ENCODE results near the gene NARF.
A peak's percentile ranks its signal among the peaks of the same experiment; 100 is the strongest.

DNA sequence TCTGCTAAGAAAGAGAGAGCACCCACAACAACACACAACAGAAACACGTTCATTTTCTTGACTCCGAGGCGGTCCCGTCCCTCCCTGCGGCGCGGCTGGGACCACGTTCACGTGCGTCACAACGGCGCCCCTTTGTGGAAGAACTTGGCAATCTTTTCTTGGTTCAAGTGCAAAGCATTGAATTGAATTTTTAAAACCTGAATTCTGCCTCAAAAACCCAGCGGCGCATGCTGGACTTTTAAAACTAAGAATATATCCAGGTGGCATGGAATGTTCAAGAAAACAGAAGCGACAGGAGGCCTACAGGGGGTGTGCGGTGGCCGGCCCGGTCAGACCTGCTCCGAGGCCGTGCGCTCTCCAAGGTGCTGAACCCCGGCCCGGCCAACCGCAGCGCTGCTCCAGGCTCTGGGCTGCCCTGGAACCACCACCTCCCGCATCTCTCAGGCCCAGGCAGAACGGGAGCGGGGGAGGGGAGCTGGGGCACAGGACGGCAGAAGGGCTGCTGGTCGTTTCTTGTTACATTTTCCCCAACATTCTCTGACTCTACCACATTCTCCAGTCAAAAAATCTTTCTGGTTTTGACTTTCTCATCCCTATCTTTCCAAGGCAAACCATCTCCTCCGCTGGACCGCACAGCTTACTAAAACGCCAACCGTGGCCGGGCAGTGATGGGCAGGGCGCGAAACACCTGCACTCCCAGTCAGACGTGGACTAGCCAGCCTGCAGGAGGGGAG, 43.8 kb upstream of the NARF start:
- TF ChIP-seq, protein P1, sequence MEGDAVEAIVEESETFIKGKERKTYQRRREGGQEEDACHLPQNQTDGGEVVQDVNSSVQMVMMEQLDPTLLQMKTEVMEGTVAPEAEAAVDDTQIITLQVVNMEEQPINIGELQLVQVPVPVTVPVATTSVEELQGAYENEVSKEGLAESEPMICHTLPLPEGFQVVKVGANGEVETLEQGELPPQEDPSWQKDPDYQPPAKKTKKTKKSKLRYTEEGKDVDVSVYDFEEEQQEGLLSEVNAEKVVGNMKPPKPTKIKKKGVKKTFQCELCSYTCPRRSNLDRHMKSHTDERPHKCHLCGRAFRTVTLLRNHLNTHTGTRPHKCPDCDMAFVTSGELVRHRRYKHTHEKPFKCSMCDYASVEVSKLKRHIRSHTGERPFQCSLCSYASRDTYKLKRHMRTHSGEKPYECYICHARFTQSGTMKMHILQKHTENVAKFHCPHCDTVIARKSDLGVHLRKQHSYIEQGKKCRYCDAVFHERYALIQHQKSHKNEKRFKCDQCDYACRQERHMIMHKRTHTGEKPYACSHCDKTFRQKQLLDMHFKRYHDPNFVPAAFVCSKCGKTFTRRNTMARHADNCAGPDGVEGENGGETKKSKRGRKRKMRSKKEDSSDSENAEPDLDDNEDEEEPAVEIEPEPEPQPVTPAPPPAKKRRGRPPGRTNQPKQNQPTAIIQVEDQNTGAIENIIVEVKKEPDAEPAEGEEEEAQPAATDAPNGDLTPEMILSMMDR (IDR thresholded peaks at IDR 0.05): peak; percentile 59 to 88 (median 70)
- TF ChIP-seq POLR2A (IDR thresholded peaks at IDR 0.05): no peak
